Mesothelial cell of epicardium (in vitro differentiated cells): ENCODE measurements around the gene TGFBR3. TPM values are rescaled to one million over a fixed set of nuclear protein-coding genes. Genes with fewer than 3 reads are reported as not detected.

ENCODE experiments used
- DNase-seq, 2 experiments: peaks; one replicate each; pipeline ENCODE4 v3.0.0; 2021; ENCODE audit warnings: low spot score in 2 of 2; ENCODE audit not compliant: unreplicated experiment in 2 of 2
- H3K27ac Mint-ChIP-seq: 2 replicates; pipeline ENCODE4 v1.8.0; 2021; ENCODE audit warnings: mixed read lengths
- H3K27me3 Mint-ChIP-seq: 2 replicates; pipeline ENCODE4 v1.8.0; 2021; ENCODE audit warnings: low read depth, mixed read lengths
- H3K36me3 Mint-ChIP-seq: 2 replicates; pipeline ENCODE4 v1.8.0; 2021; ENCODE audit warnings: mixed read lengths
- H3K4me1 Mint-ChIP-seq: 2 replicates; pipeline ENCODE4 v1.8.0; 2021; ENCODE audit warnings: mixed read lengths
- H3K4me3 Mint-ChIP-seq: 2 replicates; pipeline ENCODE4 v1.8.0; 2021; ENCODE audit warnings: mild to moderate bottlenecking, moderate library complexity, mixed read lengths
- H3K9me3 Mint-ChIP-seq: 2 replicates; pipeline ENCODE4 v1.8.0; 2021; ENCODE audit warnings: mixed read lengths
- total RNA-seq: library from RNA; stranded (reverse); gene quantifications from 3 replicates; pipeline ENCODE4 v1.2.1, GENCODE V29; 2021
- TF ChIP-seq, protein P1 (sequence below): fragments of 200-600 bp; sonication (generic); IDR thresholded peaks from one replicate; pipeline ENCODE4 v1.5.0; 2021; ENCODE audit warnings: antibody characterized with exemption; ENCODE audit not compliant: unreplicated experiment

The TGFBR3 gene
- total RNA-seq, 1 donor from 2014 or later, result 20.7 TPM

DNA sequence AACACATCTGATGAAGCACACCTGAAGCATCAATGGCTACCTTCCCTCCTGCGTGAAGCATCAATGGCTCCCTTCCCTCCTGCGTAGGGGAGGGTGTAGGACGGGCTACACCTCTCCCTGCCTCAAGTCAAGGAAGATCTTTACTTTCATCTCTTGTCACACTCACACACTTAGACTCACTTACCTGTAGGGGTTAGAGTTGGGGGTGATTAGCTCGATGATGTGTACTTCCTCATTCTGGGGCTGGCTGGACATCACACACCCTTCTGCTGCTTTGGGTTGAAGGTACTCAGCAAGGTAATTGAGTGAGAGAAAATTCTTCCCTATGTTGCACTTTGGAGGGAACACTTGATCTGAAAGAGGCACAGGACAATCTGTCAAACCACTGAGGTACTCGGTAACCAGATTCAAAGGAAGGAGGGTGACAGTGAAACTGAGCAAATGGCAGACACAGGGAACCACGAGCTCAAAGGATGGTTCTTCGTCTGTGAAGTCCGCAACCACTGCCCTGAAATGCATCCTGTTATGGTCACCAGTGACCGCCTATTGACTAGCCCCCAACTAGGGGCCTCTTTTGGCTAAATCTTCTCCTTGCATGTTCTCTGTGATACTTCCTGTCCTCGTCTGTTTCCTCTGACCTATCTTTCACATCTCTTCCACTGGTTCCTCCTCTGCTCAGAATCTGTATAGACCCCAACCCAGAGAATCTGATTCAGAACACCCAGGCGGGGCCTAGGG lies 156.2 kb downstream of the TGFBR3 start:
- no peaks in the 10 kb centered on the region for H3K9me3 Mint-ChIP-seq
- DNase-seq, result no peak
- no peaks in the 10 kb centered on the region for H3K27me3 Mint-ChIP-seq
- H3K36me3 Mint-ChIP-seq, result no peaks in the 10 kb centered on the region
- no peak overlapping the region for H3K4me3 Mint-ChIP-seq
- no peak overlapping the region for H3K27ac Mint-ChIP-seq
- peaks cover 33% of the 10 kb centered on the region for H3K4me1 Mint-ChIP-seq
- TF ChIP-seq, protein P1, sequence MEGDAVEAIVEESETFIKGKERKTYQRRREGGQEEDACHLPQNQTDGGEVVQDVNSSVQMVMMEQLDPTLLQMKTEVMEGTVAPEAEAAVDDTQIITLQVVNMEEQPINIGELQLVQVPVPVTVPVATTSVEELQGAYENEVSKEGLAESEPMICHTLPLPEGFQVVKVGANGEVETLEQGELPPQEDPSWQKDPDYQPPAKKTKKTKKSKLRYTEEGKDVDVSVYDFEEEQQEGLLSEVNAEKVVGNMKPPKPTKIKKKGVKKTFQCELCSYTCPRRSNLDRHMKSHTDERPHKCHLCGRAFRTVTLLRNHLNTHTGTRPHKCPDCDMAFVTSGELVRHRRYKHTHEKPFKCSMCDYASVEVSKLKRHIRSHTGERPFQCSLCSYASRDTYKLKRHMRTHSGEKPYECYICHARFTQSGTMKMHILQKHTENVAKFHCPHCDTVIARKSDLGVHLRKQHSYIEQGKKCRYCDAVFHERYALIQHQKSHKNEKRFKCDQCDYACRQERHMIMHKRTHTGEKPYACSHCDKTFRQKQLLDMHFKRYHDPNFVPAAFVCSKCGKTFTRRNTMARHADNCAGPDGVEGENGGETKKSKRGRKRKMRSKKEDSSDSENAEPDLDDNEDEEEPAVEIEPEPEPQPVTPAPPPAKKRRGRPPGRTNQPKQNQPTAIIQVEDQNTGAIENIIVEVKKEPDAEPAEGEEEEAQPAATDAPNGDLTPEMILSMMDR, result no peak

DNA sequence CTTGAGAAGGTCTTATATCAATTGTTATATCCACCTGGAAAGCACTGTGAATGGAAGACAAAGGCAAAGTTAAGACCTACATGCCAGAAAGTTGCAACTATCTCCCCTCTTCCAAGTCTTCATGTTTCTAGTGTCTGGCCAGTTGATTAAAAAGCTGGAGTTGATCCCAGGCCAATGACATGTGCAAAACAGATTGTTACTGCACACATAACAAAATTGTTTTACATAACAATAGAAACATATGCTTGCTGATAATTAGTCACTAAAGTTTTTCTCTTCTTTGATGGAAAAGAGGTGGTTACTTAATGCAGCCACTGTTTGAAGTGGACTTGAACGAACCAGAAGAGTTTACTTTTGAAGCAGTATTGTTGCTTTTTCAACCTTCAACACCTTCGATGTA lies 158.2 kb downstream of the TGFBR3 start:
- DNase-seq, result no peak
- Mint-ChIP-seq H3K27ac (no peak overlapping the region), H3K27me3 (no peaks in the 10 kb centered on the region), H3K9me3 (no peaks in the 10 kb centered on the region), H3K36me3 (no peaks in the 10 kb centered on the region), H3K4me1 (peaks cover 27% of the 10 kb centered on the region), H3K4me3 (no peak overlapping the region)
- TF ChIP-seq, protein P1, result no peak

DNA sequence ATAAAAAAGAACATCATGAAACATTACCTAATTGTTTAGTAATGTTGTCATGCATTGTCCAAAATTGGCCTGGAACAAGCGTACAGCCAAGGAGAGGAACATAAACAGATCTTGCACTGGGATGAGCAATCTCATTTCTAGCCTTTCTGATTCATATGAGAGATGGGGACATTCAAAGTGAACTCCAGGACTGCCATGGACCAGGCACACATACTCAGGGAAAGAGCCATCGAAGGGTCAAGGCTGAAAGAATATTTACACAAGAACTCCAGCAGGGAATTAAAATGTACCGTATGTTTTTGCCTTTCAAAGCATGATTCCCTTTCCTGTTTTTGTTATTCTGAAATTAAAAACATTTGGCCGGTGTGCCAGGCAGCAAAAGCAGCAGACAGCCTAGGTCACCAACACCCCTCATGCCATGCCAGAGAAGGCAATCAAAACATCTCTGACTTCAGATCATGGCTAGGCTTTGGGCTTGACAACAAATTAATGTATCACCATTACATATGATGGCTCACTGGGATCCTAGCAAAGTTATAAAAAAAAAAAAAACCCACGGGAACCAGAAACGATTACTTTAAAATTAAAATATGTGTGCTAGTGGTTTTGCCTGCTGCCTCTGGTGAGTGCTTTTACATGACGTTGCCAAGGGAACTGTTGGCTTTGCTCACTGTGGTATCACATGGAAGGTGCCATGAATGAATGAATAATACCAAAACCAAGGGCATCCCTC lies 159.8 kb downstream of the TGFBR3 start:
- no peak overlapping the region for H3K27ac Mint-ChIP-seq
- no peaks in the 10 kb centered on the region for H3K36me3 Mint-ChIP-seq
- peaks cover 12% of the 10 kb centered on the region for H3K4me1 Mint-ChIP-seq
- no peak for DNase-seq
- TF ChIP-seq, protein P1, result no peak
- H3K9me3 Mint-ChIP-seq, result no peaks in the 10 kb centered on the region
- H3K4me3 Mint-ChIP-seq, result no peak overlapping the region
- no peaks in the 10 kb centered on the region for H3K27me3 Mint-ChIP-seq

DNA sequence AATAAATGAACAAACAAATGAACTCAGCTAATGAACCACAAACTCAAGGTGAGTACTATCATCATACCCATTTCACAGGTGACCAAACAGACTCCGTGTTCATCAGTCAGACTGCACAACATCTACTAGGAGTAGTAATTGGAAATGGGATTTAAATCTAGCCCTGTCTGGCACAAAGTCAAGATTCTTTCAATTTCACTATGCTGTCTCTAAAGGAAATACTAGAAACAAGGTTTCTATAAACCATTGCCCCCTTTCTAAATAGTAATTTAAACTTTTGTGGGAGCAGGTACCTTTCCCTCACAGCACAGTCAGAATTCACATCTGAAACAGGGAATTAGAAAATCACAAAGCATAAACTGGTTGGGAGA lies 160.3 kb downstream of the TGFBR3 start:
- H3K27me3 Mint-ChIP-seq, result no peaks in the 10 kb centered on the region
- no peak for DNase-seq
- peaks cover 1% of the 10 kb centered on the region for H3K36me3 Mint-ChIP-seq
- H3K27ac Mint-ChIP-seq, result no peak overlapping the region
- no peaks in the 10 kb centered on the region for H3K9me3 Mint-ChIP-seq
- TF ChIP-seq, protein P1, result no peak
- H3K4me1 Mint-ChIP-seq, result peaks cover 8% of the 10 kb centered on the region
- no peak overlapping the region for H3K4me3 Mint-ChIP-seq

DNA sequence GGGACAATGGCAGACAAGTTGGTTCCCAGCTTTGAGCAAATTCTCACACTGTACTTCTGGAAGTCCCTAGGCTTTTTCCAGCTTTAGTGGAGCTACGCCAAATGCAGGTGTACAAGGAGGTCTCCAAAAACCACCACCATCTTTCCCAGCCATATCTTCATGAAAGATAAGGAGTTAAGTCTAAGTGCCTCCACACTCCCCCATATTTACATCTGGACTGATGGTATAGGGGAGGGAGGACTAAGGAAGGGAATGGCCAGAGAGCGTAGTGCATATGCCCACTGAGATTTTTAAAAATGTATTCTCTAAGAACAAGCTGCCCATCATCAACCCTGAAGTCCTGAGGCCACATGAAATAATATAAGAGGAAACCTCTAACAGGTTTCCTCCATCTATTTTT lies 161.3 kb downstream of the TGFBR3 start:
- Mint-ChIP-seq H3K36me3 (peaks cover 1% of the 10 kb centered on the region), H3K4me1 (peaks cover 5% of the 10 kb centered on the region), H3K4me3 (no peak overlapping the region), H3K9me3 (no peaks in the 10 kb centered on the region), H3K27ac (no peak overlapping the region), H3K27me3 (no peaks in the 10 kb centered on the region)
- TF ChIP-seq, protein P1, result no peak
- DNase-seq, result no peak
